ENCODE data around the gene PDK1.

The PDK1 gene

DNA sequence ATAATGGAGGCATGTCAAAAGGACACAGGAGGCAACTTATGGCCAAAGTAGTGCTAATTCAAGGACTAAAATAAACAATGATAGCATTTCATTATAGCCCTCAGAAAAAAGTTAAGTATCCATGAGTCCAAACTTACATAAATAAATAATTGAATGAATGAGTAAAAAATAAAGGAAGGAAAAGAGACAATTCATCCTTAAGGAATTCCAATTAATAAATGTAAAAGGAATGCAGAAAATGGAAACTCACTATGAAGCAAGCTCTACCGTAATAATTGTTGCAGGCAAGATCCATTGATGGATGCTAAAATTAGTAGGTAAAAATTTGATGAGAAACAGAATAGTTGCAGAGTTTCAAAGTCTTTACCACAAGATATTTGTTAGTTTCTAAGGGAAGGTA lies 91.5 kb downstream of the PDK1 start:
- no peak for DNase-seq

DNA sequence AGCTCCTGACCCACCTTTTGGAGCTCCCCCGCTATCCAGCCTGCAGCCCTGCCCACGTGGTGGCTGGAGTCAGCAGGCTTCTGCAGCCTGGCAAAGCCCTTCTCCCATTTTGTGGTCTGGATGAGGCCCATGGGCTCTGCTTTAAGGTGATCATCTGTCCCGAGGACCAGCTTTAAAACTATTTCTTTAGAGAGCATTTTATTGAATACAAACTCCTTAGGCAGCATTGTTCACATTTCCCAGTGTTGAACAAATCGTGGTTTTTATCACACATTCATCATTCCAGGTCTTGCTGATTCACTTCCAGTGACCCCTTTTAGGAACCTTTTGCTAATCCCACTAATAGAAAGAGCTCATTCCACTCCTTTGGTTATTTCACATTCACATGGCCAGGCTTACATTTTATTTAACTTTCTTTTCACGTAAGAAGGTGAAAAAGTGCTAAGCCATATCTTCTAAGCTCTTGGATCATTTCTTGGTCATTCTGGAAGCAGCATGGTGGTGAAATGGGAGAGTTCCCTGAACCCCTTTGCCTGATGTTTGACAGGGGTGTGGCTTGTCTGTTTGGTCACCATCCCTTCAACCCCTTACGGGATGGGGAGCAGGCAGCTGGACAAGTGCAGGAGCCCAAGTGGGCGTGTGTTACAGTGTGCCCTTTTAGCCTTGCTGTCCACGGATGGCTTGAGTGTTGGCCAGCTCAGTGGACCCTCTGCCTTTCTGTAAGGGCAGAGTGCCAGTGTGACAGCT lies 99.4 kb downstream of the PDK1 start:
- DNase-seq = no peak

DNA sequence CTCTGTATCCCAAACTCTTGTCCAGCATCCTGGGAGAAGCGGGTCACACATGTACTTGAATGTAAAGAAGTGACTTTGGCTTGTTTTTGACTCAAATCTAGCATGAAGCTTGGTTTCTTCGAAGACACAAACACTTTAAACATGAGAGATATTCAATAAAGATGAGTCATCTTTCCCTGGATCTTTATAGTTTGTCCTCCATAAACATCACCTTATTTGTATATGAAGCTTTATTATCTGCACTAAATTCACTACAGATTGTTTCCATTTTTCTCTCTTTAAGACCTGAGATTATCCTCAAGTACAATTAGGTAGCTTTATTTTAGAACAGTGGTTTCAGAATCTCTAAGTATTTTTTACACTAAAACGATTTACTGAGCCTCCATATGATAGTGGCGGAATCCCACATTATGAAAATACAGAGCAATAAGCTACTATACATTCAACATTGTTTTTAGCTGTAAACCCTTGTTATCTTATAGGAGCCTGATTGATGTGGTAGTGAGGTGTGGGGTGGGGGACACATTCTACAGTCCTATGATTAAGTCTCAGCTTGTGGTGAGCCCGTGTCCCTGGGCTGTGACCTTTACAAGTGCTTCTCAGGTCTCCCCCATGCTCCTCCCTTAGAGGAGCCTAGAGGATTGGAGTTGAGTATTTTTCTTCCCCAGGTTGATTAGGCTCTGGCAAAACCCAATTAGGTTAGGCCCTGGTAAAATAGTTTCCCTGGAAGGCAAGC lies 100.1 kb downstream of the PDK1 start:
- no peak for DNase-seq

All from NCI-H187 (cell line).